H9 (cell line): ENCODE measurements around the gene MGAT5B. TPM values are rescaled to one million over a fixed set of nuclear protein-coding genes. Genes with fewer than 3 reads are reported as not detected.

ENCODE experiments used
- DNase-seq: peaks from one replicate; pipeline ENCODE4 v3.0.0-alpha.2; 2017
- H2AFZ ChIP-seq: one replicate; pipeline ENCODE4 v1.6.1; 2013; ENCODE audit warnings: mild to moderate bottlenecking, low read length, control low read depth, moderate library complexity
- H2AK5ac ChIP-seq: 2 replicates; pipeline ENCODE4 v1.6.1; 2013; ENCODE audit warnings: low read length, control low read depth, mixed read lengths; ENCODE audit not compliant: insufficient read length
- H2BK120ac ChIP-seq: one replicate; pipeline ENCODE4 v1.6.1; 2013; ENCODE audit warnings: low read depth, mild to moderate bottlenecking, low read length, control low read depth, inconsistent platforms; ENCODE audit not compliant: poor library complexity, severe bottlenecking
- H2BK12ac ChIP-seq: 2 replicates; pipeline ENCODE4 v1.6.1; 2013; ENCODE audit warnings: low read length, control low read depth, mixed read lengths, low read depth; ENCODE audit not compliant: insufficient read length
- H2BK15ac ChIP-seq: 2 replicates; pipeline ENCODE4 v1.6.1; 2013; ENCODE audit warnings: low read depth, low read length, control low read depth
- H2BK20ac ChIP-seq: one replicate; pipeline ENCODE4 v1.6.1; 2013; ENCODE audit warnings: low read depth, mild to moderate bottlenecking, low read length, control low read depth, inconsistent platforms; ENCODE audit not compliant: poor library complexity, severe bottlenecking
- H2BK5ac ChIP-seq: 2 replicates; pipeline ENCODE4 v1.6.1; 2013; ENCODE audit warnings: low read length, control low read depth, mixed read lengths; ENCODE audit not compliant: insufficient read length
- H3K14ac ChIP-seq: 2 replicates; pipeline ENCODE4 v1.6.1; 2013; ENCODE audit warnings: low read length, control low read depth; ENCODE audit not compliant: insufficient read depth
- H3K18ac ChIP-seq: 2 replicates; pipeline ENCODE4 v1.6.1; 2013; ENCODE audit warnings: low read depth, mild to moderate bottlenecking, mixed read lengths, low read length, control low read depth; ENCODE audit not compliant: insufficient read length
- H3K23ac ChIP-seq: 2 replicates; pipeline ENCODE4 v1.6.1; 2013; ENCODE audit warnings: low read length, control low read depth, mixed read lengths, low read depth; ENCODE audit not compliant: insufficient read length
- H3K23me2 ChIP-seq: 2 replicates; pipeline ENCODE4 v1.6.1; 2013; ENCODE audit warnings: low read depth, mild to moderate bottlenecking, mixed read lengths, low read length, control low read depth; ENCODE audit not compliant: insufficient read length, poor library complexity, severe bottlenecking
- H3K27ac ChIP-seq: 2 replicates; pipeline ENCODE4 v1.5.1; 2013; ENCODE audit warnings: low read length, control low read depth, mixed read lengths, low read depth; ENCODE audit not compliant: insufficient read length
- H3K27me3 ChIP-seq: 2 replicates; pipeline ENCODE4 v1.6.1; 2013; ENCODE audit warnings: low read length, control low read depth, inconsistent platforms; ENCODE audit not compliant: insufficient read depth
- H3K4ac ChIP-seq: 2 replicates; pipeline ENCODE4 v1.6.1; 2013; ENCODE audit warnings: low read depth, mild to moderate bottlenecking, control low read depth, inconsistent platforms, low read length, moderate library complexity
- H3K4me1 ChIP-seq: 2 replicates; pipeline ENCODE4 v1.6.1; 2013; ENCODE audit warnings: low read length, control low read depth, inconsistent platforms; ENCODE audit not compliant: insufficient read depth
- H3K4me2 ChIP-seq: 2 replicates; pipeline ENCODE4 v1.6.1; 2013; ENCODE audit warnings: low read length, control low read depth, mixed read lengths; ENCODE audit not compliant: insufficient read length, insufficient read depth
- H3K56ac ChIP-seq: 2 replicates; pipeline ENCODE4 v1.6.1; 2013; ENCODE audit warnings: low read depth, mild to moderate bottlenecking, mixed read lengths, low read length, control low read depth; ENCODE audit not compliant: insufficient read length
- H3K79me1 ChIP-seq: 2 replicates; pipeline ENCODE4 v1.6.1; 2013; ENCODE audit warnings: low read depth, mild to moderate bottlenecking, moderate library complexity, low read length, control low read depth, inconsistent platforms; ENCODE audit not compliant: insufficient read depth, poor library complexity, severe bottlenecking
- H3K79me2 ChIP-seq: 2 replicates; pipeline ENCODE4 v1.6.1; 2013; ENCODE audit warnings: low read length, control low read depth, inconsistent platforms; ENCODE audit not compliant: insufficient read depth
- H3K9ac ChIP-seq: 2 replicates; pipeline ENCODE4 v1.6.1; 2013; ENCODE audit warnings: low read length, control low read depth, mixed read lengths; ENCODE audit not compliant: insufficient read length; ENCODE audit errors: extremely low read depth
- H3K9me3 ChIP-seq: one replicate; pipeline ENCODE4 v1.6.1; 2013; ENCODE audit warnings: low read depth, low read length, inconsistent platforms; ENCODE audit not compliant: control insufficient read depth
- H3T11ph ChIP-seq: one replicate; pipeline ENCODE4 v1.6.1; 2013; ENCODE audit warnings: mild to moderate bottlenecking, low read length, control low read depth, inconsistent platforms
- H4K20me1 ChIP-seq: one replicate; pipeline ENCODE4 v1.6.1; 2013; ENCODE audit not compliant: control insufficient read depth, insufficient read length, insufficient read depth
- H4K5ac ChIP-seq: 2 replicates; pipeline ENCODE4 v1.6.1; 2013; ENCODE audit warnings: low read depth, mild to moderate bottlenecking, mixed read lengths, low read length, control low read depth; ENCODE audit not compliant: insufficient read length
- H4K8ac ChIP-seq: replicated peaks from 2 replicates; pipeline ENCODE4 v1.6.1; 2013; ENCODE audit warnings: low read length, control low read depth, mixed read lengths, low read depth; ENCODE audit not compliant: insufficient read length
- H4K91ac ChIP-seq: 2 replicates; pipeline ENCODE4 v1.6.1; 2013; ENCODE audit warnings: low read depth, mild to moderate bottlenecking, moderate library complexity, mixed read lengths, low read length, control low read depth; ENCODE audit not compliant: insufficient read length
- H3K27ac Mint-ChIP-seq, 3 experiments: 2 replicates in 2 of 3; 3 replicates in 1 of 3; pipeline ENCODE4 v1.8.0; 2020 to 2021; ENCODE audit warnings: mixed read lengths in 3 of 3, mild to moderate bottlenecking in 1 of 3, moderate library complexity in 1 of 3
- H3K27me3 Mint-ChIP-seq: 2 replicates; pipeline ENCODE4 v1.8.0; 2021; ENCODE audit warnings: low read depth, mild to moderate bottlenecking, moderate library complexity, mixed read lengths
- H3K36me3 Mint-ChIP-seq, 3 experiments: 2 replicates in 2 of 3; 3 replicates in 1 of 3; pipeline ENCODE4 v1.8.0; 2020 to 2021; ENCODE audit warnings: low read depth in 3 of 3, mixed read lengths in 3 of 3; ENCODE audit not compliant: insufficient read depth in 1 of 3
- H3K4me1 Mint-ChIP-seq, 2 experiments: 2 replicates each; pipeline ENCODE4 v1.8.0; 2020; ENCODE audit warnings: mixed read lengths in 2 of 2
- H3K4me3 Mint-ChIP-seq, 2 experiments: 2 replicates in 1 of 2; 3 replicates in 1 of 2; pipeline ENCODE4 v1.8.0; 2020 to 2021; ENCODE audit warnings: mild to moderate bottlenecking in 2 of 2, mixed read lengths in 2 of 2, moderate library complexity in 1 of 2
- H3K9me3 Mint-ChIP-seq, 2 experiments: 2 replicates in 1 of 2; 3 replicates in 1 of 2; pipeline ENCODE4 v1.8.0; 2020; ENCODE audit warnings: mild to moderate bottlenecking in 2 of 2, mixed read lengths in 2 of 2, moderate library complexity in 1 of 2
- CTCF ChIP-seq: fragments of 200-600 bp; sonication (generic); conservative IDR thresholded peaks from 3 replicates; pipeline ENCODE4 v1.8.0; 2021; ENCODE audit warnings: antibody characterized with exemption, mild to moderate bottlenecking
- whole genome bisulfite sequencing: extraction: QIAGEN DNeasy Blood & Tissue Kit; methylation state at CpG from one replicate; pipeline ENCODE4 v1.1.7; 2013; ENCODE audit warnings: missing lambda C conversion rate, low lambda C conversion rate, mixed read lengths; ENCODE audit not compliant: insufficient read length; ENCODE audit errors: extremely low coverage; 5-methylcytosine and 5-hydroxymethylcytosine counted together
- total RNA-seq: library from RNA; stranded (reverse); gene quantifications from 2 replicates; pipeline ENCODE4 v1.2.1, GENCODE V29; 2021

MGAT5B gene
- total RNA-seq, 1 experiment from 2014 or later: 4.9 TPM

GRCh38 chr17:76847031-76847430 lies 21.2 kb upstream of the MGAT5B start:
- no peaks in the 10 kb centered on the region for H3K36me3 Mint-ChIP-seq
- H3K9me3 ChIP-seq: no peaks in the 10 kb centered on the region
- H3K4me3 Mint-ChIP-seq: no peak overlapping the region
- H3K9me3 Mint-ChIP-seq: no peaks in the 10 kb centered on the region
- H3K14ac ChIP-seq: no peak overlapping the region
- no peak overlapping the region for H2BK20ac ChIP-seq
- no peak overlapping the region for H2AFZ ChIP-seq
- no peak overlapping the region for H4K91ac ChIP-seq
- H2BK12ac ChIP-seq: no peak overlapping the region
- peaks cover 18 to 19% of the 10 kb centered on the region in 2 experiments for H3K4me1 Mint-ChIP-seq
- H3K27ac Mint-ChIP-seq: no peak overlapping the region
- H3K4ac ChIP-seq: no peak overlapping the region
- no peak overlapping the region for H3K4me2 ChIP-seq
- no peak overlapping the region for H2BK5ac ChIP-seq
- no peak overlapping the region for H2BK120ac ChIP-seq
- H3K56ac ChIP-seq: no peak overlapping the region
- DNase-seq: no peak
- no peaks in the 10 kb centered on the region for H3K27me3 ChIP-seq
- no peaks in the 10 kb centered on the region for H3K79me2 ChIP-seq
- peaks cover 19% of the 10 kb centered on the region for H3K27me3 Mint-ChIP-seq
- no peak overlapping the region for H3K27ac ChIP-seq
- no peak overlapping the region for H3K9ac ChIP-seq
- H2BK15ac ChIP-seq: no peak overlapping the region
- no peak overlapping the region for H3T11ph ChIP-seq
- TF ChIP-seq CTCF: no peak
- peaks cover under 1% of the 10 kb centered on the region for H3K23me2 ChIP-seq
- no peaks in the 10 kb centered on the region for H4K20me1 ChIP-seq
- 100% methylated on average over 1 of the region's 2 CpGs for WGBS
- no peak overlapping the region for H2AK5ac ChIP-seq
- no peak overlapping the region for H4K8ac ChIP-seq
- H3K18ac ChIP-seq: no peak overlapping the region
- H3K4me1 ChIP-seq: peaks cover 3% of the 10 kb centered on the region; the same call in 1 of the 2 replicates
- no peaks in the 10 kb centered on the region for H3K79me1 ChIP-seq
- H3K23ac ChIP-seq: no peak overlapping the region
- H4K5ac ChIP-seq: no peak overlapping the region
